Stimulated activated naive CD8-positive, alpha-beta T cell treated with anti-CD3 and anti-CD28 coated beads, Interleukin-15, amount 100 ng/mL, for 72 hours (primary cell): ENCODE data around the gene UBXN1.
A peak's percentile ranks its signal among the peaks of the same experiment; 100 is the strongest.

Experiments
- ATAC-seq: fragments of 150-1000 bp; cut with Tn5 transposase; 2 replicates; pipeline ENCODE4 v1.10.0; 2021; ENCODE audit warnings: mild to moderate bottlenecking, moderate library complexity
- DNase-seq, 2 donors: peaks; one replicate each; pipeline ENCODE4 v3.0.0; 2021 to 2022
- H3K27ac Mint-ChIP-seq, 2 donors: one replicate each; pipeline ENCODE4 v1.8.0; 2022; ENCODE audit warnings: mild to moderate bottlenecking in 2 of 2, mixed read lengths in 2 of 2, moderate library complexity in 2 of 2
- H3K27me3 Mint-ChIP-seq: one replicate; pipeline ENCODE4 v1.8.0; 2022; ENCODE audit warnings: mixed read lengths
- H3K4me1 Mint-ChIP-seq: one replicate; pipeline ENCODE4 v1.8.0; 2022; ENCODE audit warnings: mild to moderate bottlenecking, mixed read lengths
- H3K4me3 Mint-ChIP-seq, 2 donors: one replicate each; pipeline ENCODE4 v1.8.0; 2022; ENCODE audit warnings: mild to moderate bottlenecking in 2 of 2, mixed read lengths in 2 of 2, moderate library complexity in 1 of 2
- H3K9me3 Mint-ChIP-seq, 2 donors: one replicate each; pipeline ENCODE4 v1.8.0; 2022; ENCODE audit warnings: mixed read lengths in 2 of 2

UBXN1 gene

GRCh38 chr11:62647609-62648005, 31.3 kb downstream of the UBXN1 start:
- Mint-ChIP-seq H3K27ac (no peak overlapping the region), H3K4me3 (peak overlapping the region in 1 of 2 donors; percentile 49), H3K4me1 (peaks cover 54% of the 10 kb centered on the region)

GRCh38 chr11:62646825-62647608, 31.9 kb downstream of the UBXN1 start:
- Mint-ChIP-seq H3K4me3 (peak overlapping the region; percentile 95 to 97), H3K4me1 (peaks cover 54% of the 10 kb centered on the region), H3K27me3 (no peaks in the 10 kb centered on the region), H3K27ac (peak overlapping the region; percentile 97 to 98), H3K9me3 (no peaks in the 10 kb centered on the region)
- DNase-seq (no peak), ATAC-seq (no peak)

More at GRCh38 chr11:62647609-62648005, 31.3 kb downstream of the UBXN1 start:
- no peaks in the 10 kb centered on the region for H3K9me3 Mint-ChIP-seq
- DNase-seq (no peak), ATAC-seq (no peak)
- H3K27me3 Mint-ChIP-seq, result no peaks in the 10 kb centered on the region

GRCh38 chr11:62645946-62646824, 32.7 kb downstream of the UBXN1 start, which contains the start of gene GANAB:
Gene GANAB (minus strand): TSS chr11:62646613. CDS start chr11:62646599, 14 bp downstream.
- H3K27ac Mint-ChIP-seq, result peak within 1 kb of the TSS; percentile 97 to 98

GRCh38 chr11:62645671-62645945, 33.3 kb downstream of the UBXN1 start:
- Mint-ChIP-seq H3K4me1 (peaks cover 59% of the 10 kb centered on the region), H3K27me3 (no peaks in the 10 kb centered on the region), H3K27ac (peak overlapping the region; percentile 97 to 98), H3K4me3 (peak overlapping the region; percentile 95 to 97), H3K9me3 (no peaks in the 10 kb centered on the region)
- DNase-seq (no peak), ATAC-seq (peak; percentile 0)

More at GRCh38 chr11:62645946-62646824, 32.7 kb downstream of the UBXN1 start, which contains the start of gene GANAB:
- DNase-seq (peak; percentile 97 to 98), ATAC-seq (peak; percentile 97)
- Mint-ChIP-seq H3K27me3 (no peaks in the 10 kb centered on the region), H3K9me3 (no peaks in the 10 kb centered on the region), H3K4me3 (peak within 1 kb of the TSS; percentile 95 to 97), H3K4me1 (peaks cover 57% of the 10 kb centered on the region)

GRCh38 chr11:62644220-62644619, 34.7 kb downstream of the UBXN1 start:
- H3K9me3 Mint-ChIP-seq, result peaks cover 0 to 5% of the 10 kb centered on the region in 2 donors
- H3K27ac Mint-ChIP-seq, result peak overlapping the region; percentile 22 to 37
- DNase-seq (no peak), ATAC-seq (no peak)
- H3K4me3 Mint-ChIP-seq, result peak overlapping the region; percentile 35 to 37
- H3K27me3 Mint-ChIP-seq, result no peaks in the 10 kb centered on the region
- peaks cover 65% of the 10 kb centered on the region for H3K4me1 Mint-ChIP-seq

- no peak overlapping the region for H3K4me3 Mint-ChIP-seq
- DNase-seq (no peak), ATAC-seq (no peak)
- no peak overlapping the region for H3K27ac Mint-ChIP-seq
- no peaks in the 10 kb centered on the region for H3K9me3 Mint-ChIP-seq
- H3K4me1 Mint-ChIP-seq, result peaks cover 44% of the 10 kb centered on the region
- no peaks in the 10 kb centered on the region for H3K27me3 Mint-ChIP-seq
Measured at GRCh38 chr11:62632492-62632891, 46.4 kb downstream of the UBXN1 start.

GRCh38 chr11:62627713-62628112, 51.2 kb downstream of the UBXN1 start:
- no peaks in the 10 kb centered on the region for H3K9me3 Mint-ChIP-seq
- no peak for DNase-seq
- peaks cover 21% of the 10 kb centered on the region for H3K4me1 Mint-ChIP-seq
- no peak overlapping the region for H3K27ac Mint-ChIP-seq
- no peaks in the 10 kb centered on the region for H3K27me3 Mint-ChIP-seq
- H3K4me3 Mint-ChIP-seq, result no peak overlapping the region
- ATAC-seq, result peak; percentile 58
